Mucosa of stomach (tissue), 1 donor: ENCODE measurements around the gene GKN2.

ENCODE experiments used
- H3K27me3 ChIP-seq: one replicate; pipeline ENCODE4 v1.7.0; 2013; ENCODE audit warnings: mild to moderate bottlenecking, low read length; ENCODE audit not compliant: control insufficient read depth, insufficient read depth
- H3K36me3 ChIP-seq: one replicate; pipeline ENCODE4 v1.7.0; 2013; ENCODE audit warnings: low read length; ENCODE audit not compliant: control insufficient read depth, insufficient read depth
- H3K4me1 ChIP-seq: one replicate; pipeline ENCODE4 v1.7.0; 2013; ENCODE audit warnings: mild to moderate bottlenecking, low read length; ENCODE audit not compliant: control insufficient read depth, insufficient read depth
- H3K4me3 ChIP-seq: one replicate; pipeline ENCODE4 v1.7.0; 2013; ENCODE audit warnings: low read length
- H3K9ac ChIP-seq: one replicate; pipeline ENCODE4 v1.7.0; 2013; ENCODE audit warnings: mild to moderate bottlenecking, low read length, moderate library complexity
- H3K9me3 ChIP-seq: one replicate; pipeline ENCODE4 v1.7.0; 2013; ENCODE audit warnings: mild to moderate bottlenecking, low read length, moderate library complexity; ENCODE audit not compliant: control insufficient read depth
- donor health status: Pancreatic carcinoma.

GKN2 gene

DNA sequence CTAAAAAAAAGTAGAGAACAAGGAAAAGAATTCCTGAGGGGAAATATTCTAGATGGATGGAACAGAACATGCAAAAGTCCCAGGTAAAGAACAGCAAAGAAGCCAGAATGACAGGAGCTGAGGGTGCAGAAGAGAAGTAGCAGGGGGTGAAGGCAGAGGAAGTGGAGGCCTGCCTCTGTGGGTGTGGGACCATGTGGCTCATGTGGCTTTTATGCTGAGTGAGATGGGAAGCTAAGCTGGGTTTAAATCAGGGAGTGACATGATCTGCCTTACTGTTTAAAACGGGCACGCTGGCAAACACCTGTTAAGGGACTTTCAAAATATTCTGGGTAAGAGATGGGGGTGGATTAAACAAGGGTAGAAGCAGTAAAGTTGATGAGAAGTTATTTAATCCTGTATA lies 40.0 kb downstream of the GKN2 start:
- H3K36me3 ChIP-seq, result no peaks in the 10 kb centered on the region
- H3K4me1 ChIP-seq, result peaks cover 17% of the 10 kb centered on the region
- H3K9ac ChIP-seq, result no peak overlapping the region
- no peak overlapping the region for H3K4me3 ChIP-seq
- no peaks in the 10 kb centered on the region for H3K27me3 ChIP-seq
- H3K9me3 ChIP-seq, result no peaks in the 10 kb centered on the region

DNA sequence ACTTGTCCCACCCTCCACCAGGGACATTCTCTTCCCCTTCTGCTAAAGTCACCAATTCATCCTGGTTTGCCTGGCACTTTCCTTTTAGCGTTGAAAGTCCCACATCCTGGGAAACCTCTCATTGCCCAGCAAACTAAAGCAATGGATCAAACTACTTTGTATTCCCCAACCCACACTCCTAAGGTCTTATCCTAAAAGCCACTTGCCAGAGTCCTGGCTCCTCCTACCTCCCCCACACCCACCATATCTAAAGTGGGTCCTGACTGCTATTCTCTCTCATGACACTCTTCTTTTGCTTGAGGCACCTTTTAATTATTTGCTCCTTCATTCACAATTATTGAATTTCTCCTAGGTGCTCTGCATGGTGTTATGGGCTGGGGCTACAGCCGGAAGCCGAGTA lies 40.6 kb downstream of the GKN2 start:
- peaks cover 17% of the 10 kb centered on the region for H3K4me1 ChIP-seq
- H3K4me3 ChIP-seq, result no peak overlapping the region
- no peaks in the 10 kb centered on the region for H3K27me3 ChIP-seq
- H3K36me3 ChIP-seq, result no peaks in the 10 kb centered on the region
- no peaks in the 10 kb centered on the region for H3K9me3 ChIP-seq
- no peak overlapping the region for H3K9ac ChIP-seq

GRCh38 chr2:68911709-68912108 lies 41.0 kb downstream of the GKN2 start:
- Histone ChIP-seq H3K4me1 (peaks cover 17% of the 10 kb centered on the region), H3K4me3 (no peak overlapping the region), H3K9ac (no peak overlapping the region)

DNA sequence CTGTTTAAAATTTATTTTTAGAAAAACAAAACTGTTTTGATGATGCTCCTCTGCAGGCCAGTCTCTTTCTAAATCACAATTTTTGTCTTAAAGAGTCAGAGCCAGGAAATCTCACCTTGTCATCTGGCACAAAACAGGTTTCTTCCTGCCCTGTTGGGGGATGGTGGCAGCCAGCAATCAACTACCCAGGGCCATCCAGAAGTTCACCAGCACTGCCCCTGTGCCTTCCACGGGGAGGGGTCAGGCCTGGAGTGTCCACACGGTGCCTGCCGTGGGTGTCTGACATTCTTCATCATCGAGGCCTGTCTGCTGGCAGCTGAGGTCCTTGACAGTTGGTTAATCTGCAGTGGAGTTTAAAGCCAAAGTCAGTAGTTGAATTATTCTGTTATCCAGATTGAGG lies 41.4 kb downstream of the GKN2 start:
- no peak overlapping the region for H3K4me3 ChIP-seq
- H3K27me3 ChIP-seq, result no peaks in the 10 kb centered on the region
- peaks cover 17% of the 10 kb centered on the region for H3K4me1 ChIP-seq
- H3K36me3 ChIP-seq, result no peaks in the 10 kb centered on the region
- H3K9ac ChIP-seq, result no peak overlapping the region
- H3K9me3 ChIP-seq, result no peaks in the 10 kb centered on the region

More at GRCh38 chr2:68911709-68912108, 41.0 kb downstream of the GKN2 start:
- Histone ChIP-seq H3K9me3 (no peaks in the 10 kb centered on the region), H3K27me3 (no peaks in the 10 kb centered on the region), H3K36me3 (no peaks in the 10 kb centered on the region)

DNA sequence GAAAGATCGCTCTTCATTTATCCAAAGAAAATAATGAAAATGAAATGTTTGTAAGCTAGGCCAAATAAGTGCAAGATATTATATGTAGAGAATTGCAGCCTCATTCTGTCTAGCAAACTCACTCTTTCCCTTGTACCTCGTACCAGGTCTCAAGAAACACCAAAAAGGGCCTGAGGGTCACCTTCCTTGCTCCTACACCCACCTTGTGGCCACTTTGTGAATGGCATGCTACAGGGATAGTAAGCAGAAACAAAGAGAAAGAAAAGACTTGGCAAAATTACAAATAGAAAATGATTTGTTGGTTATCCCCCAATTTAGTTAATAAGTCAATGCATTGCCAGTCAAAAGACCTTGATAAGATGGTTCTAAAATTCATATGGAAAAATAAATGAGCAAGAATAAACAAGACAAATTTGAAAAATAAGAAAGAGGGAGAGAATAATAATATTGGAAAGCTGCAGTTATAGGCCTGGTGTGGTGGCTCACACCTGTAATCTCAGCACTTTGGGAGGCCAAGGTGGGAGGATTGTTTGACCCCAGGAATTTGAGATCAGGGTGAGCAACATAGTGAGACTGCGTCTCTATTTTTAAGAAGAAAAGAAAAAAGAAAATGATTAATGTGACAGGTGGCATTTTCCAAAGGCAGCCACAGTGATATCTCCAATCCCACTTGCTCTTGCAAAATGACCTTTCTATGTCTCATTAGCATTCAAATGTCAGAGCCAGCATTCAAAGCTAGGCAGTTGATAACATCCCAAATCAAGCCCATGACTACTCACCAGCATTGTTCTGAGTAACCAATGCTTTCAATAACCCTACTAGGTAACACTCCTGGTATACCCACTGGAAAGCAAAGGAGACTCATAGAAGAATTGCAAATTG lies 42.7 kb downstream of the GKN2 start:
- Histone ChIP-seq H3K9ac (no peak overlapping the region), H3K9me3 (no peaks in the 10 kb centered on the region), H3K4me1 (peaks cover 17% of the 10 kb centered on the region), H3K4me3 (no peak overlapping the region), H3K36me3 (no peaks in the 10 kb centered on the region), H3K27me3 (no peaks in the 10 kb centered on the region)

DNA sequence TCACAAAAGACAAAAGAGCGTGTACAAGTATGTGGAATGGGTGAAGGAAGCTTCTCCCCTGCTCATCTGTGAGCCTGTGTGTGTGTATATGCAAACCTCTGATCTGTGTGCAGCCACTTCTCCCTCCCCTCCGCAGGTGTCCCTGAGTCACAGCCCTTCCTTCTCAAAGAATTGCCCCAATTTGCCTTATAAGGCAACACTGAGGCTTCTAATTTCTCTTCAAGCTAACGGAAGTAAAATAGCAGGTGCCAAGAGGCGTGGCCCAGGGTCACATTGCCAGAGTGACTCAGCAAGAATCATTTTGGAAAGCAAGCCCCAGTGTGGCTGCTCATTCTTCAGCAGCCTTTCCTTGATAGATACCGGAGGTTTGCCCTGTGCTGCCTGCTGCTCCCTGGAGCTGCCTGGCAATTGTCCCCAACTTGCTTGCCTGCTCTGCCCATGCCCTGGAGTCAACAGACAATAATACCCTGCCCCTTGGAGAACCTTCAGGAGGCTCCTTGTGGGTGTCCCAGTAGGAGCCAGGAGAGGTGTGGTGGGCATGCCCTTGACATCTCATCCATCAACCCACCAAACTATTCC lies 44.2 kb downstream of the GKN2 start:
- no peaks in the 10 kb centered on the region for H3K27me3 ChIP-seq
- no peaks in the 10 kb centered on the region for H3K36me3 ChIP-seq
- no peak overlapping the region for H3K4me3 ChIP-seq
- no peaks in the 10 kb centered on the region for H3K9me3 ChIP-seq
- H3K9ac ChIP-seq, result no peak overlapping the region
- H3K4me1 ChIP-seq, result peaks cover 17% of the 10 kb centered on the region

DNA sequence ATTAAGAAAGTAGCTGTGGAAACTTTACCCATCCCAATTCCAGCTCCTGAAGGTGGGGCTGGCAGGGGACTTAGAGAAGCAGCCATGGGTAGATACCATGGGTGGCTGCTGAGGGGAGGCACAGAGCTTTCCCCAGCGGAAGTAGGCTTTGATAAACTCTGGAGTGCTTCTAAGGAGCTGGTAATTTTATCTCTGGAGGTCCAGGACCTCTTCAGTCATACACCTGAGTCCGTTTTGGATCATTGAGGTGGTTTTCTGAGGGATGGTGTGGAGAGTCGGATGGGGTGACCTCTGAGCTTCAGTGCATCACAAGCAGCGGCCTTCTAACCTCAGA lies 44.8 kb downstream of the GKN2 start:
- Histone ChIP-seq H3K4me3 (no peak overlapping the region), H3K9ac (no peak overlapping the region), H3K9me3 (no peaks in the 10 kb centered on the region), H3K4me1 (peaks cover 17% of the 10 kb centered on the region), H3K27me3 (no peaks in the 10 kb centered on the region), H3K36me3 (no peaks in the 10 kb centered on the region)

DNA sequence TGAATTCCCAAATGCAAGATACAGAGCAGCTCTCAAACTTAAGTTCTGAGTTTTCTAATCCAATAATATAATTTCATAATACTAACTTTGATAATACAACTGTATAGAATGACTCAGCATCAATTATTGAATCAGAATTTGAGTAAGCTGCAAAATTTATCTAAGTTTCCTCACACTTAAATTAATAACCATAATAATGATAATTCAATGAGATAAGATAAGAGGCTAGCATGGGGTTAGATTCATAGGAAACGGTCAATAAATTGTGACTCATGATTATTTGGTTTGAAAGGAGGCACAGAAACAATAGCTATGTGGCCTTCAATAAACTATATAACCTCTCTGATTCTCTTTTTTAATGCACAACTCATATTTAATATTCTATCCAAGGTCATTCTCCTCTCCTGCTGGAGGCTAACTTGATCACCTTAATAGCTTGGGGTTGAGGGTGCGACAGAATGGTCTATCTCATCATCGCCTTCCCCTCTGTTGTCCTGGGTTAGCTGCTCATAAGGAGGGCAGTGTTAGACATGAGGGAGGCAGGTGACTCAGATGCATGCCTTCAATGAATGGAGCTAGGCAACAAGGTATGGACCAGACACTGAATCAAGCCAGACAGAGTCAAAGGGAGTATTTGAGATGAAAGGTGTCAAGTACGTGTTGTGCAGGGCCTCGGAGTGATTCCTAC lies 45.3 kb downstream of the GKN2 start:
- H3K9ac ChIP-seq, result no peak overlapping the region
- H3K9me3 ChIP-seq, result no peaks in the 10 kb centered on the region
- no peaks in the 10 kb centered on the region for H3K27me3 ChIP-seq
- H3K4me3 ChIP-seq, result no peak overlapping the region
- H3K4me1 ChIP-seq, result peaks cover 17% of the 10 kb centered on the region
- no peaks in the 10 kb centered on the region for H3K36me3 ChIP-seq

GRCh38 chr2:68906716-68907115 lies 46.0 kb downstream of the GKN2 start:
- Histone ChIP-seq H3K27me3 (no peaks in the 10 kb centered on the region), H3K4me1 (peaks cover 17% of the 10 kb centered on the region), H3K9ac (no peak overlapping the region)

DNA sequence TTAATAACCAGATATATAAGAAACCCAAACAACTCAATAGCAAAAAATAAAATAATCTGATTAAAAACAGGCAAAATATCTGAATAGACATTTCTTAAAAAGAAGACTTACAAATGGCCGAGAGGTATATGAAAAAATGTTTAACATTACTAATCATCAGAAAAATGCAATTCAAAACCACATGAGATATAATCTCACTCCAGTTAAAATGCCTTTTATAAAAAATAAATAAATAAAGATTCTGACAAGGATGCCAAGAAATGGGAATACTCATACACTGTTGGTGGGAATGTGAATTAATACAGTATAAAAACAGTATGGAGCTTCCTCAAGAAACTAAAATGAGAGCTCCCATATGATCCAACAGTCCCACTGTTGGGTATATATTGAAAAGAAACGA lies 47.6 kb downstream of the GKN2 start:
- peaks cover 17% of the 10 kb centered on the region for H3K4me1 ChIP-seq
- no peaks in the 10 kb centered on the region for H3K36me3 ChIP-seq
- no peak overlapping the region for H3K9ac ChIP-seq
- no peaks in the 10 kb centered on the region for H3K27me3 ChIP-seq
- H3K4me3 ChIP-seq, result no peak overlapping the region
- no peaks in the 10 kb centered on the region for H3K9me3 ChIP-seq

More at GRCh38 chr2:68906716-68907115, 46.0 kb downstream of the GKN2 start:
- Histone ChIP-seq H3K4me3 (no peak overlapping the region), H3K36me3 (no peaks in the 10 kb centered on the region), H3K9me3 (no peaks in the 10 kb centered on the region)

- Histone ChIP-seq H3K9ac (no peak overlapping the region), H3K9me3 (no peaks in the 10 kb centered on the region), H3K27me3 (no peaks in the 10 kb centered on the region), H3K4me1 (no peaks in the 10 kb centered on the region), H3K4me3 (no peak overlapping the region), H3K36me3 (no peaks in the 10 kb centered on the region)
These were observed 51.1 kb downstream of the GKN2 start for GRCh38 chr2:68901561-68901960.

- no peaks in the 10 kb centered on the region for H3K4me1 ChIP-seq
- H3K4me3 ChIP-seq, result no peak overlapping the region
- H3K27me3 ChIP-seq, result no peaks in the 10 kb centered on the region
- H3K9me3 ChIP-seq, result no peaks in the 10 kb centered on the region
- no peak overlapping the region for H3K9ac ChIP-seq
- H3K36me3 ChIP-seq, result no peaks in the 10 kb centered on the region
These were observed 51.5 kb downstream of the GKN2 start for GRCh38 chr2:68901199-68901514.
